GM19467 (cell line): ENCODE measurements around the gene POLR2E.
A peak's percentile ranks its signal among the peaks of the same experiment; 100 is the strongest.

Experiments
- ATAC-seq: cut with Tn5 transposase; IDR thresholded peaks from one replicate; pipeline ENCODE4 v1.9.1; 2021; ENCODE audit warnings: mild to moderate bottlenecking, moderate library complexity; ENCODE audit not compliant: unreplicated experiment

Gene POLR2E

DNA sequence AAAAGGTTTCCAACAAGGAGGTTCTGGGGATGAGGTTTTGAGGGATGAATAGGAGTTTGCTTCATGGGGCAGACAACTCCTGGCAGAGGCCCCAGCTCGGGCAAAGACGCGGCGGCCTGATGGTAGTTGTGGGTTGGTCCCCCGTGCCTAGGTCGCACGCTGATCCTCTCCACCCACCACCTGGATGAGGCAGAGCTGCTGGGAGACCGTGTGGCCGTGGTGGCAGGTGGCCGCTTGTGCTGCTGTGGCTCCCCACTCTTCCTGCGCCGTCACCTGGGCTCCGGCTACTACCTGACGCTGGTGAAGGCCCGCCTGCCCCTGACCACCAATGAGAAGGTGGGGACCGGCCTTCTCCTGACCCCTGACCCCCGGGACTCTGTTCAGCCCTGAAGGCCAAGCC lies 43.4 kb downstream of the POLR2E start:
- no peak for ATAC-seq

DNA sequence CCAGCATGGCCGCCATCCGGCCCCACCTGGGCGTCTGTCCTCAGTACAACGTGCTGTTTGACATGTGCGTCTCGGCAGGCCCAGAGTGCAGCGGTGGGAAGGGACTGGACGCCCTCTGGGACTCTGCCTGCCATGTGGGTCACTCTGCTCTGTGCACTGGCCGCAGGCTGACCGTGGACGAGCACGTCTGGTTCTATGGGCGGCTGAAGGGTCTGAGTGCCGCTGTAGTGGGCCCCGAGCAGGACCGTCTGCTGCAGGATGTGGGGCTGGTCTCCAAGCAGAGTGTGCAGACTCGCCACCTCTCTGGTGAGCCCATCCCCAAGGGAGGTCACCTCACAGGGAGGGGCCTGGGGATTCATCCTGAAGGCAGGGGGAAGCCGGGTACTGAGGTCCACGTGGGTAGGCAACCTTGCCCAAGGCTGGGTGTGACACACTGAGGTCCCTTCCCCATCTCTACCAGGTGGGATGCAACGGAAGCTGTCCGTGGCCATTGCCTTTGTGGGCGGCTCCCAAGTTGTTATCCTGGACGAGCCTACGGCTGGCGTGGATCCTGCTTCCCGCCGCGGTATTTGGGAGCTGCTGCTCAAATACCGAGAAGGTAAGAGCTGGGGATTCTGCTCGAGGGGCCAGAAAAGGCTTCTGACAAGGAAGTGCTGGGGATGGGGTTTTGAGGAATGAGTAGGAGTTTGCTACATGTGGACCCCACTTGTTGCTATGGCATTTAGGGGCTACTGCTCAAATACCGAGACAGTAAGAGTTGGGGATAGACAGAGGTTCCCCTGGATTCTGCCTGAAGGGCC lies 44.0 kb downstream of the POLR2E start:
- no peak for ATAC-seq

DNA sequence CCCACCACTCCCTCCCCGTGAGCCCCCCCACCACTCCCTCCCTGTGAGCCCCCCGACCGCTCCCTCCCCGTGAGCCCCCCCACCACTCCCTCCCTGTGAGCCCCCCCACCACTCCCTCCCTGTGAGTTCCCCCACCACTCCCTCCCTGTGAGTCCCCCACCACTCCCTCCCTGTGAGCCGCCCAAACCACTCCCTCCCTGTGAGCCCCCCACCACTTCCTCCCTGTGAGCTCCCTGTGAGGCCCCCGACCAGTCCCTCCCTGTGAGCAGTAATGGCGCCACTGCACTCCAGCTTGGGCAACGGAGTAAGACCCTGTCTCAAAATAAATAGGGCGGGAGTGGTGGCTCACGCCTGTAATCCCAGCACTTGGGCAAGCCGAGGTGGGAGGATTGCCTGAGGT lies 45.4 kb downstream of the POLR2E start:
- ATAC-seq, result no peak

DNA sequence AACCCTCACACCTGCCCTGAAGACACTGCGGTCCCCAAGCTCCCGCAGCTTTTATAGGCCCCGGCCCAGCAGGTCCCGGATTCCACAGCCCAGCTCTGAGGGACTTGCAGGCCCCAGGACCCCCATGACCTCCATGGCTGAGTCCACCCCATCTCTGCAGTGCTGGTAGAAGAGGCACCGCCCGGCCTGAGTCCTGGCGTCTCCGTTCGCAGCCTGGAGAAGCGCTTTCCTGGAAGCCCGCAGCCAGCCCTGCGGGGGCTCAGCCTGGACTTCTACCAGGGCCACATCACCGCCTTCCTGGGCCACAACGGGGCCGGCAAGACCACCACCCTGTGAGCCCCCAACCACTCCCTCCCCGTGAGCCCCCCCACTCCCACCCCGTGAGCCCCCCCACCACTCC lies 46.1 kb downstream of the POLR2E start:
- ATAC-seq, result no peak

DNA sequence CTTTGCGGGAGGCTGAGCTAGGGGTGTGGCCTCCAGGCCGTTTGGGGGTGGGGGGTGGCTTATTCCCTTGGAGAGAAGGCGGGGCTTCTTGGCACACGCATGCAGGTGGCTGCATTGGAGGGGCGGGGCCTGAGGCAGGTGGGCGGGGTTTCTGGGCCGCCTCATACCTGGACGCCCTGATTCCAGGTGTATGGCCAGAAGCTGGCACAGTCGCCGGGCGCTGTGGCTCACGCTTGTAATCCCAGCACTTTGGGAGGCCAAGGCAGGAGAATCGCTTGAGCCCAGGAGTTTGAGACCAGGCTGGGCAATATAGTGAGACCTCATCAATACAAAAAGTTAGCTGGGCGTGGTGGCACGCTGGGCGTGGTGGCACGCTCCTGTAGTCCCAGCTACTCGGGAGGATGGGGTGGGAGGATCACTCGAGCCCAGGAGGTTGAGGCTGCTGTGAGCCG lies 47.5 kb downstream of the POLR2E start:
- ATAC-seq, result no peak

DNA sequence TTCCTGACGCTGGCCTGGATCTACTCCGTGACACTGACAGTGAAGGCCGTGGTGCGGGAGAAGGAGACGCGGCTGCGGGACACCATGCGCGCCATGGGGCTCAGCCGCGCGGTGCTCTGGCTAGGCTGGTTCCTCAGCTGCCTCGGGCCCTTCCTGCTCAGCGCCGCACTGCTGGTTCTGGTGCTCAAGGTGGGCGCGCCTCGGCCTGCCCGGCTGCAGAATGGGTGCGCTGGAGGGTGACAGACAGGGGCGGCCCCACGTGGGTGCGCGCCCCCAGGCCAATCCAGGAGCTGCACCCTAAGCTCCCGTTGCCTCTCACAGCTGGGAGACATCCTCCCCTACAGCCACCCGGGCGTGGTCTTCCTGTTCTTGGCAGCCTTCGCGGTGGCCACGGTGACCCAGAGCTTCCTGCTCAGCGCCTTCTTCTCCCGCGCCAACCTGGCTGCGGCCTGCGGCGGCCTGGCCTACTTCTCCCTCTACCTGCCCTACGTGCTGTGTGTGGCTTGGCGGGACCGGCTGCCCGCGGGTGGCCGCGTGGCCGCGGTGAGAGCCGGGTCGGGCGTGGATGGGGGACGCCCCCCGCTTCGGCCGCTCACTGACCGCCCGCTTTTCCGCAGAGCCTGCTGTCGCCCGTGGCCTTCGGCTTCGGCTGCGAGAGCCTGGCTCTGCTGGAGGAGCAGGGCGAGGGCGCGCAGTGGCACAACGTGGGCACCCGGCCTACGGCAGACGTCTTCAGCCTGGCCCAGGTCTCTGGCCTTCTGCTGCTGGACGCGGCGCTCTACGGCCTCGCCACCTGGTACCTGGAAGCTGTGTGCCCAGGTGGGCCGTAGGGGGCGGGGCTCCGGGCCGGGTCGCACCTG lies 48.1 kb downstream of the POLR2E start:
- no peak for ATAC-seq

DNA sequence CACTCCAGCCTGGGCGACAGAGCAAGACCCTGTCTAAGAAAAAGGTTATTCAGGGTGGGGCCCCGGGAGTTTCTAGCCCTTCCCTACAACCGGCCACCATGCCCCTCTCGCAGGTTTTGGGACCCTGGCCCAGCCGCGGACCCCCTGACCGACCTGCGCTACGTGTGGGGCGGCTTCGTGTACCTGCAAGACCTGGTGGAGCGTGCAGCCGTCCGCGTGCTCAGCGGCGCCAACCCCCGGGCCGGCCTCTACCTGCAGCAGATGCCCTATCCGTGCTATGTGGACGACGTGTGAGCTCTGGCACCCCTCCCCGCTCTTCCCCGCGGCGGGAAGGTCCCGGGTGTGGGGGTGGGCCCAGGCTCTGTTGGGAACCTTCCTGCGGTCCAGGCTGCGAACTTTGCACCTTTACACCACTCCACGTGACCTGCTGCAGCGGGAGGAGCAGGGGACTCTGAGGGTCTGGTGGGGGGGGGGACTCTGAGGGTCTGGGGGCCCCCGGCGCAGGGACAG lies 49.0 kb downstream of the POLR2E start:
- ATAC-seq, result no peak

DNA sequence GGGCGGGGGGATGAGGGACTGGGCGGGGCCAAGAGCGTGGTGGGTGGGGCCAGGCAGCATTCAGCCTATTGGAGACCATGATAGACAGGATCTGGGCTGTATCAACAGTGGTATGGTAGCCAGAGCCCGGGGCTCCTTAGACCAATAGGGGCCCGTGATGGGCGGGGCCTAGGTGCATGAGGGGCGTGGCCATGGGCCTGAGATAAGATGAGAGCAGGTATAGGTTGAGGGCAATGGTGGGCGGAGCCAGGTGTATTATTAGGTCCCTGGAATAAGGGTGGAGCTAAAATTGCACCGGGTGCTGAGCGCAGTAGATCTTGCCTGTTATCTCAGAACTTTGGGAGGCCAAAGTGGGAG lies 50.0 kb downstream of the POLR2E start:
- ATAC-seq, result no peak

DNA sequence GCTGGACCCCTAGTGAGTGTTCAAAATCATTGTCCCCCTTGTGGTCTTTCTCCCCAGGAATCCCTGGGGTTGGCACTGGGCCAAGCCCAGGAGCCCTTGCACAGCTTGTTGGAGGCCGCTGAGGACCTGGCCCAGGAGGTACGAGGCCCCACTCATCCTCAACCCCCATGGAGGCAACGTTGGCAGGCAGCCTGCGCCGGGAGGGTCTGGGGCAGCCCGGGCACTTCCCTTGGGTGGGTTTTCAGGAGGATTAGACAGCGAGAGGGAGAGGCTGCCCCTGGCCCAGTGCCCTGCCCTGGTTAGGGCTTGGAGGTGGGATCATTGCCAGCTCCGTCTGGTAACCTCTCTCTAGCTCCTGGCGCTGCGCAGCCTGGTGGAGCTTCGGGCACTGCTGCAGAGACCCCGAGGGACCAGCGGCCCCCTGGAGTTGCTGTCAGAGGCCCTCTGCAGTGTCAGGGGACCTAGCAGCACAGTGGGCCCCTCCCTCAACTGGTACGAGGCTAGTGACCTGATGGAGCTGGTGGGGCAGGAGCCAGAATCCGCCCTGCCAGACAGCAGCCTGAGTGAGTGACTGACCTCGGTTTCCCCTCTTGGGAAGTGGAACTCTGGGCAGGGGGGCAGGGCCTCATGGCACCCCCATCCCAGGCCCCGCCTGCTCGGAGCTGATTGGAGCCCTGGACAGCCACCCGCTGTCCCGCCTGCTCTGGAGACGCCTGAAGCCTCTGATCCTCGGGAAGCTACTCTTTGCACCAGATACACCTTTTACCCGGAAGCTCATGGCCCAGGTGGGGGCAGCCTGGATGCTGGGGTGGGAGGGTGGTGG lies 52.3 kb downstream of the POLR2E start:
- no peak for ATAC-seq

DNA sequence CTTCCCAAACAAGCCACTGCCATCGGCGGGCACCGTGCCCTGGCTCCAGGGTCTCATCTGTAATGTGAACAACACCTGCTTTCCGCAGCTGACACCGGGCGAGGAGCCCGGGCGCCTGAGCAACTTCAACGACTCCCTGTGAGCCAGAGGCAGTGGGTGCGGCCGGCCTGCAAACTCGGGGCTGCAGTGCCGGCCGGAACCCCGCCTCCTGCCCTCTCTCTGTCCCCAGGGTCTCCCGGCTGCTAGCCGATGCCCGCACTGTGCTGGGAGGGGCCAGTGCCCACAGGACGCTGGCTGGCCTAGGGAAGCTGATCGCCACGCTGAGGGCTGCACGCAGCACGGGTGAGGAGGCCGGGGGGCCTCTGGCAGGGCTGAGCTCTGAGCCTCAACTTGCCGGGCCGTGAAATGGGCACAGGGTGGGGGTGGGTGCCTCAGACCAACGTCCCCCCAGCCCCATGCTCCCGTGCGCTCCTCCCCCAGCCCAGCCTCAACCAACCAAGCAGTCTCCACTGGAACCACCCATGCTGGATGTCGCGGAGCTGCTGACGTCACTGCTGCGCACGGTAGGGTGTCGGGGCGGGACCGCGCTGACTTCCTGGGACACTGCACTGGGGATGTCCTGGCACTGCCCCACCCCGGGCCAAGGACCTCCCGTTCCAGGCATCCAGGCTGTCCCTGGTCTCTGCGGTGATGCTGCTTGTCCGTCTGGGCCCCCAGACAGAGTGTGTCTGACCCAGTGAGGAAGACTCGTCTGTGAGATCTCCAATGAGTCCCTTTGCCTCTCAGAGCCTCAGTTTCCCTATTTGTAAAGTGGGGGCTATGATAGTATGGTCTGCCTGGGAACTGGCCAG lies 53.1 kb downstream of the POLR2E start:
- ATAC-seq, result no peak

DNA sequence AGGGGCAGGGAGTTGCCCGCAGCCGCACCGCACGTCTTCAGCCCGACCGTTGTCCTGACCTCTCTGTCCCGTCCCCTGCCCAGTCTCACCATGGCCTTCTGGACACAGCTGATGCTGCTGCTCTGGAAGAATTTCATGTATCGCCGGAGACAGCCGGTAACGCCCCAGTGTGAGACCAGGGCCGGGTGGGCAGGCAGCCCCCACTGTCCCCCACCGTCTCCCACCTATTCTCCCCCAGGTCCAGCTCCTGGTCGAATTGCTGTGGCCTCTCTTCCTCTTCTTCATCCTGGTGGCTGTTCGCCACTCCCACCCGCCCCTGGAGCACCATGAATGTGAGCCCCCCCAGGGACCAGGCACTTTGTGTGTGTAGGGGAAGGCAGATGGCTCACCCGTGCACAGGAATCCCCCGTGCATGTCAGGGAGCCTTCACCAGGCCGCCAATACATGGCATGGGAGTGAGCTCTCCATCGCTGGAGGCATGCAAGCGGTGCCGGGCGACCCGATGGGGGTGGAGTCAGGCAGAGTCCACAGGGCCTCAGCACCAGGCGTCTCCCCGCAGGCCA lies 53.8 kb downstream of the POLR2E start:
- ATAC-seq, result no peak

DNA sequence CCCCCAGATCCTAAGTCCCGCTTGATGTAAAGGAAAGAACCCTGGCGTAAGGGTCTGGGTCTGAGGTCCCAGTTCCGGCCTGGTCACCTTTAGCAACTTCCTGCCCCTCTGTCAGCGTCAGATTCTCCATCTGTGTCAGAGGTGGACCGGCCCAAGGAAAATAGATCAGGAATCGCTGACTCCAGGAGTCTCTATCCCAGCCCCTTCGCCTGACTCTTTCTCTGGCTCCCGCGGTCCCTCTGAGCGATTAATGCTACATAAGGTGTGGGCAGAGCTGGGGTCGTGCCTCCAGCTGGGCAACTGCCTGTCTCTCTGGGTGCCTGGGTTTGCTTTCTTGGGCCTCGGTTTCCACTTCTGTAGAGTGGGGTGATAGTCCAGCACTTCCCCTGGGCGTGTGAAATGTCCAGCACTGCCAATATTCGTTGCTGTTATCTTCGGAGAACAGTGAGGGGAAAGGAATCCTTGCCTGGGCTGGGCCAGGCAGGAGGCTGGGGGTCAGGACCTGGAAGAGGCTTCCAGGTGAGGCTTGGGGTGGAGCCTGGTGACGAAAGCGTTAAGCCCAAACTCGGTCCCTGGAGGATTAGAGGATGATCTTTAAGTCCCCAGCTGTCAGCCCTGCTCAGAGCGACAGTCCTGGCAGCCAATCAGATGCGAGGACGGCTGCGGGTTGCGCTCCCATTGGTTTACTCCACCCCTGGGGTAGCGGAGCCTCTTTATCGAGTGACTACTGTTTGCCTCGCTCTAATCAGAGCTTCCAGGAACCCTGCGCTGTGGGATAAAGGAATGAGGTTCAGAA lies 54.5 kb downstream of the POLR2E start:
- ATAC-seq, result no peak

DNA sequence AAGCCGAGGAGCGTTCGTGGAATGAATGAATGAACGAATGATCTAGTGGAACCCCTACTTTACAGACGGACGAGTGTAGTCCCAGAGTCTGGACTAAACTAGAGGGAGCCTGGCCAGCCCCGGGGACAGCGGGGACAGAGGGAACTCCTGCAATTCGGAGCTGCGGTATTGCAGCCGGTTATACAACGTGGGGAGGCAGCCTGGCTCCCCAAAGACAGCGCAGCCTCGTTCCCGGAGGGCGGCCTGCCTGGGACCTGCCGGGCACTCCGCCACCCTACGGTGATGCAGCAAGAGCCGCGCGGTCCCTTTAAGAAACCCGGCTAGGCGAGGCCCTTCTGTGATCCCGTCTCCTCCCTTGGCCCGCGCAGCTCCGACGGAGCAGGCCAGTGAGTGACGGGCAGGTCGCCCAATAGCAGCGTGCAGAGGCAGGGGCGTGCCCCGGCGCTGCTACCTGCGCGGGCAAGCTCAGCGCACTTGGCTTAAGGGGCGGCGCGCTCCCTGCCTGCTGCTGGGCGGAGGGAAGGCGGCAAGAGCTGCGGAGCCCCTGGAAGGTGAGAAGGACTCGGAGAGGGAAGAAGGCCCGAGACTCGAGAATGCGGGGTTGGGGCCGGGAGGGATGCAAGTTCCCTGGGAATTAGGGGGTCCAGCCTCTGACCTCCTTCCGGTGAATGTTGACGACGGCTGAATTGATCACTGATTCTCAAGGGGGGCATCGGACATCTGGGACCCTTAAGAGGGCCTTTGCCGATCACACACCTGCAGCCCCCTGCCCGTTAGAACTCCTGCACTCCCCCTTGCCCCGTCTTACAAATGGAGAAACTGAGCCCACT lies 55.3 kb downstream of the POLR2E start, which contains the start of gene ABCA7:
Gene ABCA7, plus strand, starts transcription at position 462 of the 830 bp plus-strand sequence. CDS start 1,255 bp downstream, outside the sequence.
- ATAC-seq, result peak; percentile 72

DNA sequence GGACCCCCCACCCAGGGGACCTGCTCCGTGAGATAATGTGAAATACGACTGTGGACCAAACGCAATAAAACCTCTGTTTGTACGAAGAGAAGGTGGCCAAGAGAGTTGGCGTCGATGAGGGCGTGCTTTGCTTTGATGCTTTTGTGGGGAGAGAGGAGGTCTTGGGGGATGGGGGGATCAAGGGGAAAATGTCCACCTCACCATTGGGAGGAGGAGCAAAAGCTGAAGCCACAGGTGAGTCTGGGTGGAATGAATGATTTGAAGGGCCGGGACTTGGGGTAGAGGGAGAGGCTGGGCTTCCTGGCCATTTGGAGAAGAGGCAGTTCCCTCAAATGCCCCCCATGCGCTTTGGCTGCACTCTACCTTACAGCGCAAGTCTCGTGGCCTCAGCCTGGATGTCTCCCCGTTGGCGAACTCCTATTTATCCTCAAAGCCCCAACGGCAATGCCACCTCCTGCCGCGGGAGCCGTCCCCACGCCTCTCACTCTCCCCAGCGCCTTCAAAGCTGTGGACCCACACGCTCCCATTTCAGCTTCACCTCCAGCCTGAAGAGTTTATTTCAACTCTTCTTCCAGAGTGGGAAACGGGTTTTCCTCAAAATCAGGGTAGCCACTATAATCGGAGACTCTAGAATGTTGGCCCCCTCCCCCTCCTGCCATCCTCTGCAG lies 56.1 kb downstream of the POLR2E start:
- no peak for ATAC-seq

DNA sequence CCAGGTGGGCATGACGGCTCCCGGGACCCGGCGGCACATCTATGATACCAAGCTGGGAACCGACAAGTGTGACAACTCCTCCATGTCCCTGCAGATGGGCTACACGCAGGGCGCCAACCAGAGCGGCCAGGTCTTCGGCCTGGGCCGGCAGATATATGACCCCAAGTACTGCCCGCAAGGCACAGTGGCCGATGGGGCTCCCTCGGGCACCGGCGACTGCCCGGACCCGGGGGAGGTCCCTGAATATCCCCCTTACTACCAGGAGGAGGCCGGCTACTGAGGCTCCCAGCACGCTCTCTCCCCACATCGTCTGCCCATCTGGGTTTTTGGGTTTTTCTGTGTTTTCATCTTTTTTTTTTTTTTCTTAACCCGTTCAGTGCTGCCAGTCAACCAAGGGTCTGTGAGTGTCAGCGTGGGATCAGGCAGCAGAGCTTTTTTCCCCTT lies 57.5 kb downstream of the POLR2E start:
- ATAC-seq, result no peak
